KOPT-K1 (cell line): ENCODE measurements around the gene SIRT7.

Experiments used
- H3K27ac ChIP-seq: fragments of 200-600 bp; sonication (generic); 2 replicates; pipeline ENCODE4 v1.5.1; 2016; ENCODE audit warnings: antibody characterized with exemption, mild to moderate bottlenecking, low read depth, low read length; ENCODE audit not compliant: poor library complexity, severe bottlenecking
- H3K36me3 ChIP-seq: fragments of 200-600 bp; sonication (generic); 2 replicates; pipeline ENCODE4 v1.5.1; 2017; ENCODE audit warnings: antibody characterized with exemption, mild to moderate bottlenecking, low read length, moderate library complexity; ENCODE audit not compliant: insufficient read depth
- H3K9me3 ChIP-seq: fragments of 200-600 bp; sonication (generic); 2 replicates; pipeline ENCODE4 v1.5.1; 2017; ENCODE audit warnings: antibody characterized with exemption, low read length, mild to moderate bottlenecking; ENCODE audit not compliant: insufficient read depth, poor library complexity, severe bottlenecking

Gene SIRT7, protein sequence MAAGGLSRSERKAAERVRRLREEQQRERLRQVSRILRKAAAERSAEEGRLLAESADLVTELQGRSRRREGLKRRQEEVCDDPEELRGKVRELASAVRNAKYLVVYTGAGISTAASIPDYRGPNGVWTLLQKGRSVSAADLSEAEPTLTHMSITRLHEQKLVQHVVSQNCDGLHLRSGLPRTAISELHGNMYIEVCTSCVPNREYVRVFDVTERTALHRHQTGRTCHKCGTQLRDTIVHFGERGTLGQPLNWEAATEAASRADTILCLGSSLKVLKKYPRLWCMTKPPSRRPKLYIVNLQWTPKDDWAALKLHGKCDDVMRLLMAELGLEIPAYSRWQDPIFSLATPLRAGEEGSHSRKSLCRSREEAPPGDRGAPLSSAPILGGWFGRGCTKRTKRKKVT

DNA sequence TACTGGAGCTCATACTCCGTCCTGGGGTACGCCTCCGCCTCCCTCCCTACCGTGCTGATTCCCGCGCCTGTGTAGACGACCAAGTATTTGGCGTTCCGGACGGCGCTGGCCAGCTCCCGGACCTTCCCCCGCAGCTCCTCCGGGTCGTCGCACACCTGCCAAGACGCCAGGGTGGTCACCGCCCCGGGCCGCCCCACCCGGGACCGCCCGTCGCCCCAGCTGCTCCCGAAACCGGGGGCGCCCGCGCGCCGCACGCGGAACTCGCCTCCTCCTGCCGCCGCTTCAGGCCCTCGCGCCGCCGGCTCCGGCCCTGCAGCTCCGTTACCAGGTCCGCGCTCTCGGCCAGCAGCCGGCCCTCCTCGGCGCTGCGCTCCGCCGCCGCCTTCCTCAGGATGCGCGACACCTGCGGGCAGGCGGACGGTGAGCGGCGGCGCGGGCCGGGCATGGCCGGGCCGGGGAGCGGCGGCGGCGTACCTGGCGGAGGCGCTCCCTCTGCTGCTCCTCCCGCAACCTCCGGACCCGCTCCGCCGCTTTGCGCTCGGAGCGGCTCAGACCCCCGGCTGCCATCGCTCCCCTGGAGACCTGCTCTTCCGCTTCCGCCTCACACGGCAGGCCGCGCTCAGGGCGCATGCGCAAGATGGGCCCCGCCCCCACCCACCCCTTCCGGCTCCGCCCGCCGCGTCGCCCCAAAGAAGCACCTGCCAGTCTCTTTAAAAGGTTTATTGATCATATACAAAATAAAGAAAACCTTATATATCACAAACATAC is at the start of gene SIRT7:
SIRT7 (minus strand) TSS at position 612 of the 768 bp plus-strand sequence; CDS start at position 567, 45 bp downstream.
- Histone ChIP-seq H3K36me3 (peaks cover 62% of the 10 kb centered on the region), H3K9me3 (no peaks in the 10 kb centered on the region), H3K27ac (peak within 1 kb of the TSS; percentile 67)

DNA sequence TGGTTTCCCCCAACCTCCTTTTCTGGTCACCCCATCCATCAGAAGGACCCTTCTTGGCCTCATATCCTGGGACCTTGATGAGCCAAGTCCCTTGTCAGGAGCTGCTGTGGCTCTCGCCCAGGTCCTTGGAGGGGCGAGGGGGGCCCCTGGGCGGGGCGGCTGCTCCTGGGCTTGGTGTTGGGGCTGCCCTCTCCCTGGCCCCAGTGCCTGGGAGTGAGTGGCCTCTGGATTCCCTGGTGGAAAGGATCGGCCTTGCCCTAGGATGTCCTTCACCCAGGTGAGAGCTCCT is 49.2 kb upstream of the SIRT7 start:
- Histone ChIP-seq H3K9me3 (peaks cover 2% of the 10 kb centered on the region), H3K27ac (peak overlapping the region; percentile 56), H3K36me3 (no peaks in the 10 kb centered on the region)

DNA sequence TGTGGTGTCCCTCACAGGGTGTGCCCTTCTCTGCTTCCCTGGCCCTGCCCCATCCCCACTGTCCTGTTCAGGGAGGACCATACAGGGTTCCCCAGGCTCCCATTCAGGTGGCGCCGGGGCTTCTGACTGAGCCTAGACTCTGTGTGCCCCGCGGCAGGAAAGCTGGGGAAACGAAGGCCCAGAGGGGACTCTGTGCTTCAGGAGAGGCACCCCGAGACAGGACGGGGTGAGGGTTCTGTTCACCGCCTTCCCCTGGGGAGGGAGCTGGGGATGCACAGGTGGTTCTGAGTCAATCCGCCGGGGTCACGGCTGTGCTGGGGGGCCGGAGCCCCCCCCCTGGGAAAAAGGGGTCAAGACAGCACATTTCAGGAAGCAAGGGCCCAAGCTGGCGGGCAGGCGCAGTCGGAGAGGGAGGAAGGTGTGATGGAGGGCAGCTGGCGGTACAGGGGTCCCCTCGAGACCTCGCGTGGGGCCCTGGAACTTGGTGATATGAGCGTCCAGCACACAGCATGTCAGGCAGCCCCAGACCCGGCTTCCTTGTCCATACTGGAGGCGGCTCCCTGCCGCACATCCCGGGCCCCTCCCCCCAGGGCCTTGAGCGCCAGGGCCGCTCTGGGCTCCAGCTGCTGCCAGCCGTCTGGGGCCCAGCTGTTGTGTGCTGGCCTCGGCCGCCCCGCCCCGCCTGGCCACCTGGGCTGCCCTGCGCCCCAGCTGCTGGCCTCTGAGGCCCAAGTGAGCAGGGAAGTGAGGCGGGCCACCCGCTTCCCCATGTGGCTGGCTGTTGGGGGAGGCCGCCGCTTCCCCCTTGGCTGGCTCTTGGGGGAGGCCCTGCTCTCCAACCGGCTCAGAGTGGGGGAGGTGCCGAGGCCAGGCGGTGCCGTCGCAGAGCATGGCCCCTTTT is 48.6 kb upstream of the SIRT7 start:
- Histone ChIP-seq H3K36me3 (no peaks in the 10 kb centered on the region), H3K27ac (no peak overlapping the region)

DNA sequence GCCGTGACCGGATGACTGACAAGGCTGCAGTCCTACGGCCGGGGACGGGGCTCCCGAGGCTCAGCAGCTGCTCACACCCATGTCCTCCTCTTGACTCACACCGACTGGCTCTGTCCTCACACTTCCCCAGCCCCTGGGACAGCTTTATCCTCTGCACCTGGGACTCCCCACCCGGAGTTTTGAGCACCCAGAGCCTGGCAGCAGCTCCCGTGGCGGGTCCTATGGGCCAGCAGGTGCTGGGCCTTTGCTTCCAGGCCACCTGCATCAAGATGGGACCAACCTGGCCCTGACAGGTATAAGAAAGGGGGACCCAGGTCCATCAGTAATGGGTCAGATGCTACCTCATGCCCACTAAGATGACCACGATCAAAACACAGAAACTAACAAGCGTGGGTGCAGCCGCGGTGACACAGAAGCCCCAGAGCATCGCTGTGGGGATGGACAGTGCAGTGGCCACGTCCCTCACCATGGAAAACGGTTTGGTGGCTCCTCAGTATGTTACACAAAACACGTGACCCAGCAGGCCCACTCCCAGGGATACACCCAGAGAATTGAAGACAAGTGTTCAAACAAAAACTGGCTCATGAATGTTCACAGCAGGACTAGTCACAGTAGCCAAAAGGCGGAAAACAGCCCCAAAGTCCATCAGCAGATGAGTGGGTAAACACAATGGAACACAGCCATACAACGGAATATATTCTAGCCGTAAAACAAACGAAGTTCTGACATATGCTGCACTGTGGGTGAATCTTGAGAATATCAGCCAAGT is 46.3 kb upstream of the SIRT7 start:
- H3K27ac ChIP-seq = no peak overlapping the region
- no peaks in the 10 kb centered on the region for H3K9me3 ChIP-seq
- no peaks in the 10 kb centered on the region for H3K36me3 ChIP-seq

More for the DNA sequence above, 48.6 kb upstream of the SIRT7 start:
- no peaks in the 10 kb centered on the region for H3K9me3 ChIP-seq

DNA sequence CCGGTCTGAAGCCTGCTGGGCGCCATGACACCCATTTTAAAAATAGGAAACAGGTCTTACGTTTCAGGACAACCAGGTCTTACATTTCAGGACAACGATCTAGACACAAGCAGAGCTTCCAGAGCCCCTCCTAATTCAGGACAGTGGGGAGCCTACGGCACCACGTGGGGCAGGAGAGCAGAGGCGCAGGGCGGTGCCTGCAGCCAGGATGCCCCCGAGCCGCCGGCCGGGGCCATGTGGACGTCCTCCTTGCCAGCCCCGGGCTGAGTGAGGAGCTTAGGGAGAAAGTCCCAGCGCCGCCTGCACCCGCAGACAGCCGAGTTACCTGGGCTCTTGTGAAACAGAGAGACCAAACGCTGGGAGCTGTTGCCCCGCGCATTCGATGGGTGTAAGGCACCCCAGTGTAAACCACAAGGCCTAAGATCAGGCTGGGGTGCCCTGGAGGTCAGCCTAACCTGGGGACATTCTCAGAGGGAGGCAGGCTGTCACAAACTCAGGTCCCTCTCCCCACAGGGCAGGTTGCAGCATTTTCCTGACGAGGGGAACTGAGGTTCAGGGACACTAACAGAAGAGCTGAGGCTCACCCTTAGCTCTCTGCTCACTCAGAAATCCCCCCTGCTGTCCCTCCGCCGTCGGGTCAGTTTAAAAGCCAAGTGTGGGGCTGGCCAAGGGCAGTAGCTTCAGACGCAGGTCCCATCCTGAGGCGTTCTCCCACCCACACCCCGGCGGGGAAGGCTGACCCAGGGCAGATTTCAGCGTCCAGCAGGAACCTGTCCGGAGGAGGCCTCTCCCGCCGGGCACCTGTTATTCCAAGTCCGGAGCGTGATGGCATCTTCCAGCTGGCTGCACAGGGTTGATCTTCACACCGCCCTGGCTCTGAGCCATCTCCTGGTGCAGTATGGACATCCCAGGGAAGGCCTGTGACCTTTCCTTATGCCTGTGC is 44.8 kb upstream of the SIRT7 start:
- H3K27ac ChIP-seq = no peak overlapping the region
- H3K36me3 ChIP-seq = no peaks in the 10 kb centered on the region
- no peaks in the 10 kb centered on the region for H3K9me3 ChIP-seq

DNA sequence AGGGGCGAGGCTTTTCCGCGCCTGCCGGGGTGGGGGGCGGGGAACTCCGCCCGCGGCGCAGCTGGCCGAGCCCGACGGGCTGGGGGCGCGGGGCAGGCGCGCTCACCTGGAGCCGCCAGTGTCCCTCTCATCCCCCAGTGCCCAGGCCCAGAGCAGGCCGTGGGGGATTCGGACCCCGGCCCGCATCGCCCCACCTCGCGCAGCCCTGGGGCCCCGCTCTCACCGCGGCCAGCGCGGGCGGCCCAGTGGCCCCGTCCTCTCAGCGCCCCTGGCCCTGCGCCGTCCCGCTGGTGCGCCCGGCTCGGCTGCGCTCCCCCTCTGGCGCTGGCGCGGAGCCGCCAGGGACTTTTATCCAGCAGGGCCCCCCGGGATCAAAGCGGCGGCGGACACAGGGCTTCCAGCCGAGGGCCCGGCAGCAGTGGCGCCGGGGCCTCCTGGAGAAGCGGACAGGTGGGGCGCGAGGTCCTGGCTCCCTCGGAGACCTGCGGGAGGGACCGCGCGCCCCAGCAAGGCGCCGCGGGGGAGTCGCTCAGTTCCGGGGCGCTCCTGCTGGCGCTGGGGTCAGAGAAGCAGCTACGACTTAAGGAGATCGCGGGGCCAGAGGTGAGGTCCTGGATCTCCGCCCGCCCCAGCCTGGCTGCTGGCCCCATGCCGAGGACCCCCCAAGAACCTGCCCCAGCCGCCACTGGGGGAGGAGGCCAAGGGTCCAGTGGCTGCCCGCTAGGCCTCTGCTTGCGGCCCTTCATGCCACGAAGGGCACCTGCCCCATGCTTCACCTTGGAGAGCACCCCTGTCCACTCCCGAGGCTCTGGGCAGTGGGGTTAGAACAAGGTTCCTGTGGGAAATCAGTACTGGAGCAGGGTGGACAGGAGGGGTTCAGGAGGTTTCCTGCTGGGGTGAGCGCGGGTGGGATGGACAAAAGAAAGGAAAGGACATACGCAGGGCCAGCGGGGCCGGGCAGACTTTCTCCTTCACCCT is 43.8 kb upstream of the SIRT7 start:
- Histone ChIP-seq H3K9me3 (no peaks in the 10 kb centered on the region), H3K27ac (no peak overlapping the region), H3K36me3 (no peaks in the 10 kb centered on the region)

DNA sequence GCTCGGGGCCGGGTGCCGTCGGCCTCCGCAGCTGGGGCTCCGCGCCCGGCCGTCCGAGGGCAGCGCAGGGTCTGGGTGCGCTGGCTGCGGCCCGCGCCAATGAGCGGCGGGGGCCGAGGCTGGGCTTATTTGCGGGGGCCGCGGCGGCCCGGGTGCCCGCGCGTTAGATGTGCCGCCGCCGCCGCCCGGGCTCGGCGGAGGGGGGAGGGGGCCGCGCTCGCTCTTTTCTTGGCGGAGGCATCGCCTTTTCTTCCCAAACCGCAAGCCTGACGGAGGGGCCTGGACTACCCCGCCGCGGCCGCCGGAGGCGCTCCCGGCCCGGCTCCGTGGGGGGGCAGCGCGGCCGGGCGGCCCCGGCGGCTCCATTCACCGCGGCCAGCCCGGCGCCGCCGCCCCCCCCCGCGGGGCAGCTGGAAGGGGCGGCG is 43.1 kb upstream of the SIRT7 start, which contains the start of gene NOTUM:
NOTUM (minus strand) TSS at position 101 of the 425 bp plus-strand sequence. CDS start 278 bp downstream, outside the sequence.
- Histone ChIP-seq H3K27ac (no peak within 1 kb of the TSS), H3K36me3 (no peaks in the 10 kb centered on the region), H3K9me3 (no peaks in the 10 kb centered on the region)

DNA sequence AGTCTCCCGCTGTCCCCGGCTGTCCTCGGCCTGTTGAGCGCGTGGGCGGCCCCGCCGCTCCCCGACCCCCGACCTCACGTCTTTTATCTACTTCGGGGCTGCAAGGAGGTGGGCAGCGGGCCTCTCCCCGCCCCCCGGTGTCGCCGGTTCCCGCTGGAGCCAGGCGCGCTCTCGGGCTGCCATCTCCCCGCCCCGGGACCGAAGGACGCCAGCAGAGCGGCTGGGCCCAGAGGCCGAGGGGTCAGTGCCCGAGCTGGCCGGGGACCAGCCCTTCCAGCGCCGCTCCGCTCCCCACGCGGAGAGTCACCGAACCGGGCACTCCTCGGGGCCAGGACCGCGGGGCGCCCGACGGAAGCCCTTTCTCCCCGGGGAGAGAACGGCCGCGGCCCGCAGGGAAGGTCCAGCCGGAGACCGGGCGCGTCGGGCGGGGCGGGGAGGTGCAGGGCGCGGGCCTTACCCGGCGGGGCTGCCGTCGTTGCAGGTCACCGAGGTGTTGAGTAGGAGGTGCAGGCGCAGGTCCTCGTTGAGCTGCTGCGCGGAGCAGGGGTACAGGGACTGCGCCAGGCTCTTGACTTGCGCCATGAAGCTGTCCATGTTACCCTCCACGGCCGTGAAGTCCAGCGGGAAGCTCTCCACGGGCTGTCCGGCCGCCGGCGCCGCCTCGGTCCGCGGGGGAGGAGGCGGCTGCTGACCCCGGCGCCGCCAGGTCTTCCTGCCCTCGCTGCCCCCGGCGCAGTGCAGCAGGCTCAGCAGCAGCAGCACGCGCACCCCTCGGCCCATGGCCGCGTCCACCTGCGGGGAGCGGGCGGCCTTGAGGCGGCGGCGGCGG is 42.4 kb upstream of the SIRT7 start:
- Histone ChIP-seq H3K36me3 (no peaks in the 10 kb centered on the region), H3K9me3 (no peaks in the 10 kb centered on the region), H3K27ac (no peak overlapping the region)

DNA sequence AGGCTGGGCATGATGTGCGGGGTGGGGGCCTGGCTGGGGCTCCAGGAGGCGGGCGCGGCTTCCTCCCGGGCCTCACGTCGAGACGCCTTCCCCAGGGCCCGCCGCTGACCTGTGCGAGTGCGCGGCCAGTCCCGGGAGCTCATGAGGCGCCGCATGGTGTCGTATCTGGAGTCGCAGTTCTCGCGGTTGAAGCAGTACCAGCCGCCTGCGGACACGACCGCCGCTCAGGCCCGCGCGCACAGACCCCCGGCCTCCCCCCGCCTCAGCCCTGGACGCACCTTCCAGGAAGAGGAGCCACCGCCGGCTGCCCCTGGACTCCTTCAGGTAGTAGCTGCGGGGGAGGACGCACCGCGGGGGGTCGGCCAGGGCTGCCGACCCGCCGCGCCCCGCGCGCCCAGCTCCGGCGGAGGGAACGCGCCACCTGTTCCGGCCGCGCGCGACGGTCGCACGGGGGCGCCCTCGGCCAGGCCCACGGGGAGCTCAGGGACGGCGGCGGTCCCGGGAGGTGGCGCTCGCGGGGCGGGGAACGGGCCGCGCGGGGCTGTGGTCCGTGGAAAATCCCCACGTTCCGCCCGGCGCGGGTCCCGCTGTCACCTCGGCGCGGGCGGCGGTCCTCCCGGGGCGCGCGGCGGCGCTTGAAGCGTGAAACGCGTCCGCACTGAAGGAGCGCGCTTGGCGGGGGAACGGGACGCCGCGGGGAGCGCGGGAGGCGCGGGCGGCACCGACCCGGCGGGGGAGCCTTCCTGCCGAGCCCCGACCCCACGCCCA is 41.6 kb upstream of the SIRT7 start:
- Histone ChIP-seq H3K36me3 (no peaks in the 10 kb centered on the region), H3K9me3 (no peaks in the 10 kb centered on the region), H3K27ac (no peak overlapping the region)

DNA sequence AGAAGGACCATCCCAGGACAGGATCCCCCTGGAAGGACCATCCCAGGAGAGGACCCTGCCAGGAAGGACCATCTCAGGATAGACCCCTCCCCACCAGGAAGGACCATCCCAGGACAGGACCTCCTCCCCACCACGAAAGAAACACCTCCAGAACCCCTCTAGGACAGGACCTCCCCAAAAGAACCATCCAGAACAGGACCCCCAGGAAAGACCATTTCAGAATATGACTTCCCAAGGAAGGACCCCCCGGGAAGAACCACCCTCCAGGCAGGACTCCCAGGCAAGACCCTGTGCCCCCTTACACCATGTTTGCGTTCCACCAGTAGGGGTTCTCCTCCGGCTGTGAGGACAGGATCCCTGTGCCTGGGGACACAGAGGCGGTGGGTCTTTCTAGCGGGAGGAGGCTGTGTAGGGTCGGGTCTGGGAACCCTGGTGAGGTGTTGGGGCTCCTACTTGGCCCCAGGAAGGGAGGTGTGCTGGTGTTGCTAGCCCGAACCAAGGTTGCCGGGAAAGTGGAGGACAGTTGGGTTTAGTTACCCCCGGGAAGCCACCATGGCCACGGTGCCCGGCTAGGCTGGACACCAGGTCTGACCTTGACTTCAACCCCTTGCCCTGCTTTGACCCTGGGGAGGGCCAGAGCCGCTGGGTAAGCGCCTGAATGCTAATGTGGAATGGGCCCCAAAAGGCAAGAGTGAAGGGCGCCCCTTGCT is 40.8 kb upstream of the SIRT7 start:
- no peaks in the 10 kb centered on the region for H3K36me3 ChIP-seq
- no peaks in the 10 kb centered on the region for H3K9me3 ChIP-seq
- no peak overlapping the region for H3K27ac ChIP-seq
